ENCODE data around the gene GPR156. TPM values are rescaled to one million over a fixed set of nuclear protein-coding genes. Genes with fewer than 3 reads are reported as not detected.

The GPR156 gene
- total and polyA plus RNA-seq, 5 donors from 2014 or later: 0.42 TPM; not detected in 4

DNA sequence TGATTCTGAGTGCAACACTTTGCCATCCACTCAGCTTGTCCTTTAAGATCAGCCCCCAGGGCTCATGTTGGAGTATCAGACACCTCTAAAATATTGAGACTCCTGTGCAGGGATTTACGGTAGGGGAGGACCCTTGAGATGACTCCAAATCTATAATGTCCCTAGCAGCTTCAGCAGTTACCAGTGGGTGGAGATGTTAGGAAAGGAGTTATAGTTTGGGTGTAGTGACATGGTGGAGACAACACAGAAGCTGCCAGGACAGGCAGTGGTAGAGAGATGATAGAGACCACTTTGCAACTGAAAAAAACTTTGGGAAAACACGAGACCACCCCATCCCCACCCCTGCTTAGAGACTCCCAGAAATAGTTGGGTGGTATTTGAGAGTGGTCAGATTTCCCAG, 147.5 kb downstream of the GPR156 start:
- no peak for DNase-seq
- H3K4me1 Mint-ChIP-seq: no peaks in the 10 kb centered on the region
- Histone ChIP-seq H3K36me3 (ENCODE audit: control insufficient read depth, insufficient read depth, low read length) (no peaks in the 10 kb centered on the region), H3K4me1 (ENCODE audit: control insufficient read depth, insufficient read depth, low read length, poor library complexity, severe bottlenecking) (no peaks in the 10 kb centered on the region), H3K27ac (ENCODE audit: insufficient read depth, low read length, poor library complexity, severe bottlenecking) (no peak overlapping the region), H3K4me3 (ENCODE audit: low read depth, low read length) (no peak overlapping the region), H3K27me3 (ENCODE audit: control insufficient read depth, insufficient read depth, low read length) (no peaks in the 10 kb centered on the region), H3K9me3 (ENCODE audit: control insufficient read depth in 2 of 2, low read length in 2 of 2) (no peaks in the 10 kb centered on the region)
- H3K27ac Mint-ChIP-seq: peak overlapping the region in 1 of 3 donors; percentile 28
- H3K4me3 Mint-ChIP-seq: no peak overlapping the region
- no peaks in the 10 kb centered on the region for H3K9me3 Mint-ChIP-seq
- peaks cover 9% of the 10 kb centered on the region for H3K27me3 Mint-ChIP-seq
- no peaks in the 10 kb centered on the region for H3K36me3 Mint-ChIP-seq
- no peak for ATAC-seq (ENCODE audit: low read depth in 2 of 2)

GRCh38 chr3:120130656-120131055, 154.4 kb downstream of the GPR156 start:
- ATAC-seq (ENCODE audit: low read depth in 2 of 2) (no peak), DNase-seq (no peak)
- H3K27me3 Mint-ChIP-seq: no peaks in the 10 kb centered on the region
- no peaks in the 10 kb centered on the region for H3K9me3 ChIP-seq (ENCODE audit: control insufficient read depth in 2 of 2, low read length in 2 of 2)
- peak overlapping the region in 1 of 3 donors; percentile 86 for H3K27ac Mint-ChIP-seq
- no peaks in the 10 kb centered on the region for H3K36me3 ChIP-seq (ENCODE audit: control insufficient read depth, insufficient read depth, low read length)
- H3K9me3 Mint-ChIP-seq: peaks cover 0 to 1% (median 0%) of the 10 kb centered on the region in 7 donors
- H3K4me3 Mint-ChIP-seq: no peak overlapping the region
- H3K4me3 ChIP-seq (ENCODE audit: low read depth, low read length): no peak overlapping the region
- no peaks in the 10 kb centered on the region for H3K4me1 ChIP-seq (ENCODE audit: control insufficient read depth, insufficient read depth, low read length, poor library complexity, severe bottlenecking)
- no peak overlapping the region for H3K27ac ChIP-seq (ENCODE audit: insufficient read depth, low read length, poor library complexity, severe bottlenecking)
- H3K27me3 ChIP-seq (ENCODE audit: control insufficient read depth, insufficient read depth, low read length): no peaks in the 10 kb centered on the region
- H3K4me1 Mint-ChIP-seq: no peaks in the 10 kb centered on the region
- no peaks in the 10 kb centered on the region for H3K36me3 Mint-ChIP-seq

DNA sequence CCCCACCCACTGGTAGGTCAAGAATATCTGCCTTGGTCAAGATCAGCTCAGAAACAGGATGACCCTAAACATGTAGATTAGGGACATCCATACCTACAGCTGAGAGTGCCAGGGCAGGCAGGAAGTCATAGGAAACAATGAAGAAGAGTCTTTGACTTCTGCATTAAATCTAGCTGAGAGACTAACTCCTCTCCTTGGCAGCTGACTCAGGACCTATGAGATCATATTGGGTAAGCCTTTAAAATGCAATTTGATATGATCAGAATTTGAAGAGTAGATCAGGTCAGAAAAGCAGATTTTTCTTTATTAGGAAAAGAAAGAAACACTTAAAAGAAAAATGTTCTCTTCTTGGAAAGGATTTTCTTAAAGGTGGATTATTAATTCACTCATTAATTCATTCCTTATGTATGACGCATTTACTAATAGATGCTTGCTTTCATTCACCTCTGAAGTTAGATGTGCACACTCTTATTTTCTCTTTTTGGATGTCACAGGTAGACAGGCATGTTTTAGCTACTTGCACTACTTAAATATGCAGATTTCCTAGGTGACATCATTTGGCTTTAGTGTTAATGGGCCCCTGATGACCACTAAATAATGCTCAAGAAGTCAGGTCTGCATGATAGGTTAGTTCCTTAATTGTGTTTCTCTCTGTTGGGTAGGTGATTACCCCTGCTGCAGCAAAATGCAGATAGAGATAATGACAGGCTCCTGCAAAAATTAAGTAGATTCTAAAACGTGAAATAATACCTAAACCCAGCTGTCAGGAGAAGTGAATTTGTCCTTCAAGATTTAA, 155.1 kb downstream of the GPR156 start:
- H3K9me3 Mint-ChIP-seq: peaks cover 0 to 1% (median 0%) of the 10 kb centered on the region in 7 donors
- Histone ChIP-seq H3K4me1 (ENCODE audit: control insufficient read depth, insufficient read depth, low read length, poor library complexity, severe bottlenecking) (no peaks in the 10 kb centered on the region), H3K9me3 (ENCODE audit: control insufficient read depth in 2 of 2, low read length in 2 of 2) (no peaks in the 10 kb centered on the region), H3K4me3 (ENCODE audit: low read depth, low read length) (no peak overlapping the region), H3K36me3 (ENCODE audit: control insufficient read depth, insufficient read depth, low read length) (no peaks in the 10 kb centered on the region), H3K27me3 (ENCODE audit: control insufficient read depth, insufficient read depth, low read length) (no peaks in the 10 kb centered on the region), H3K27ac (ENCODE audit: insufficient read depth, low read length, poor library complexity, severe bottlenecking) (no peak overlapping the region)
- no peak overlapping the region for H3K27ac Mint-ChIP-seq
- no peaks in the 10 kb centered on the region for H3K4me1 Mint-ChIP-seq
- H3K4me3 Mint-ChIP-seq: no peak overlapping the region
- H3K27me3 Mint-ChIP-seq: no peaks in the 10 kb centered on the region
- no peaks in the 10 kb centered on the region for H3K36me3 Mint-ChIP-seq
- no peak for ATAC-seq (ENCODE audit: low read depth in 2 of 2)
- DNase-seq: no peak

DNA sequence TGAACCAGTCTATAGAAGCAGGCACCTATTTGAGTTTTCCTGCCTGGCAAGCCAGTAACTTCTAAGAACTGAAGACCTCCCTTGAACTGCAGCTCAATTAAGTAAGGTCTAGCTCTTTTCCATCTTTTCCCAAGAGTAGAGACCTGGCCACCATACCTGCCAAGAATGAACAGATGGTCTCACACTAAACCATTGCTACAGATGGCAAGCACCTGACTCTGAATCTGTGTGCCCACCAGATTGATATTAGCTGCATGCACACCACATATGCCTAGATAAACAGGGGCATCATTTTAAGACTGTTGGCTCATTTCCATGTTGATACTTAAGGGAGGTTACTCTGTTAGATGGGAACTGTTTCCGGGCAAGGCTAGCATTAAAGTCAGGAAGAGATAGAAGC, 156.0 kb downstream of the GPR156 start:
- no peaks in the 10 kb centered on the region for H3K9me3 ChIP-seq (ENCODE audit: control insufficient read depth in 2 of 2, low read length in 2 of 2)
- no peaks in the 10 kb centered on the region for H3K4me1 ChIP-seq (ENCODE audit: control insufficient read depth, insufficient read depth, low read length, poor library complexity, severe bottlenecking)
- H3K4me3 Mint-ChIP-seq: no peak overlapping the region
- H3K36me3 ChIP-seq (ENCODE audit: control insufficient read depth, insufficient read depth, low read length): no peaks in the 10 kb centered on the region
- DNase-seq: no peak
- no peak for ATAC-seq (ENCODE audit: low read depth in 2 of 2)
- H3K9me3 Mint-ChIP-seq: peaks cover 0 to 1% (median 0%) of the 10 kb centered on the region in 7 donors
- no peaks in the 10 kb centered on the region for H3K27me3 Mint-ChIP-seq
- no peaks in the 10 kb centered on the region for H3K36me3 Mint-ChIP-seq
- no peak overlapping the region for H3K27ac Mint-ChIP-seq
- no peaks in the 10 kb centered on the region for H3K4me1 Mint-ChIP-seq
- no peak overlapping the region for H3K4me3 ChIP-seq (ENCODE audit: low read depth, low read length)
- no peaks in the 10 kb centered on the region for H3K27me3 ChIP-seq (ENCODE audit: control insufficient read depth, insufficient read depth, low read length)
- no peak overlapping the region for H3K27ac ChIP-seq (ENCODE audit: insufficient read depth, low read length, poor library complexity, severe bottlenecking)

DNA sequence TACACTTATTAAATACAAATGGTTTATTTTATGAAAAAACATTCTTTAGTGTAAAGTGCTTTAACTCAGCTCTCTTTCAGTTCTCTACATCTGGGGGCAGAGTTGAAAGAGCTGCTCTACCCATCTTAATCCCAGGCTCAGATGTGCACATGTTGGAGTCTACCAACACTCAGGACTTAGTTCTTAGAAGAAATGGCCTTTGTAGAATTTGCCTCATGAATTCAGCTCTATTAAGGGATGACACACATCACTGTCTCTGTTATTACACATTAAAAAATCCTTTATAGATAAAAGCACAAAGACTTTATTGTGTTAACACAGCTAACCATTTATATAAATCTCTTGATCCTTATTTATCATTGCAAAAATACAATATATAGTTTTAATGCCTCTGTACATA, 159.0 kb downstream of the GPR156 start:
- H3K9me3 Mint-ChIP-seq: peaks cover 0 to 2% (median 0%) of the 10 kb centered on the region in 7 donors
- no peak overlapping the region for H3K4me3 Mint-ChIP-seq
- Histone ChIP-seq H3K27me3 (ENCODE audit: control insufficient read depth, insufficient read depth, low read length) (no peaks in the 10 kb centered on the region), H3K36me3 (ENCODE audit: control insufficient read depth, insufficient read depth, low read length) (no peaks in the 10 kb centered on the region), H3K27ac (ENCODE audit: insufficient read depth, low read length, poor library complexity, severe bottlenecking) (no peak overlapping the region), H3K4me3 (ENCODE audit: low read depth, low read length) (no peak overlapping the region), H3K4me1 (ENCODE audit: control insufficient read depth, insufficient read depth, low read length, poor library complexity, severe bottlenecking) (no peaks in the 10 kb centered on the region), H3K9me3 (ENCODE audit: control insufficient read depth in 2 of 2, low read length in 2 of 2) (no peaks in the 10 kb centered on the region)
- no peaks in the 10 kb centered on the region for H3K27me3 Mint-ChIP-seq
- no peaks in the 10 kb centered on the region for H3K36me3 Mint-ChIP-seq
- H3K27ac Mint-ChIP-seq: no peak overlapping the region
- DNase-seq (no peak), ATAC-seq (ENCODE audit: low read depth in 2 of 2) (no peak)
- no peaks in the 10 kb centered on the region for H3K4me1 Mint-ChIP-seq

DNA sequence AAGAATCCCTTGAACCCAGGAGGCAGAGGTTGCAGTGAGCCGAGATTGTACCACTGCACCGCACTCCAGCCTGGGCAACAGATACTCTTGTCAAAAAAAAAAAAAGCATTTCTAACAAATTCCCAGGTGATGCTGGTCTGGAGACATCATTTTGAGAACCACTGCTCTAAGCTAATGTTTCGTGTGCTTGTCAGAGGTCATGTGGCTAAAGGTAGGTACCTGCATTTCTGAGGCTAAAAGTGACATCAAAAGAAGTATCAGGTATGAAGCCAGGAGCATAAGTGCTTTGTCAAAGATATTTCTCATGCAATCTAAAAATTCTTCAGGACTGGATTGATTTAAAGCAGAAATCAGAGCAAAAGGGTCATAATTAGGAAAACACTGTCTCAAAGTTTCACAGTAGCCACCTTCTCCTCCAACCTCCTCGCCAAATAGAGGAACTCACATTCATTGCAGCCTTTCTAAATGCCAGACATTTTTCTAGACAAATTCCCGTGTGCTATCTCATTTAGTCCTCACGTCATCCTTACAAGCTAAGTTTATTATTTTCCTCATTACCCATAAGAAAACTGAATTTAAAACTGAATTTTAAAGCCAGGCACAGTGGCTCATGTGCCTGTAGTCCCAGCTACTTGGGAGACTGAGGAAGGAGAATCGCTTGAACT, 165.0 kb downstream of the GPR156 start:
- H3K4me1 ChIP-seq (ENCODE audit: control insufficient read depth, insufficient read depth, low read length, poor library complexity, severe bottlenecking): no peaks in the 10 kb centered on the region
- Mint-ChIP-seq H3K4me1 (no peaks in the 10 kb centered on the region), H3K27me3 (peaks cover 10% of the 10 kb centered on the region), H3K27ac (no peak overlapping the region), H3K9me3 (peaks cover 0 to 11% (median 1%) of the 10 kb centered on the region in 7 donors), H3K36me3 (peaks cover 4% of the 10 kb centered on the region), H3K4me3 (no peak overlapping the region)
- H3K4me3 ChIP-seq (ENCODE audit: low read depth, low read length): no peak overlapping the region
- ATAC-seq (ENCODE audit: low read depth in 2 of 2) (no peak), DNase-seq (no peak)
- H3K27ac ChIP-seq (ENCODE audit: insufficient read depth, low read length, poor library complexity, severe bottlenecking): no peak overlapping the region
- H3K9me3 ChIP-seq (ENCODE audit: control insufficient read depth in 2 of 2, low read length in 2 of 2): no peaks in the 10 kb centered on the region
- peaks cover 3% of the 10 kb centered on the region for H3K27me3 ChIP-seq (ENCODE audit: control insufficient read depth, insufficient read depth, low read length)
- no peaks in the 10 kb centered on the region for H3K36me3 ChIP-seq (ENCODE audit: control insufficient read depth, insufficient read depth, low read length)

All from CD4-positive, CD25-positive, alpha-beta regulatory T cell (primary cell).